Prostate gland (tissue), 2 donors: Measurements from ENCODE around the gene USP22. TPM values are rescaled to one million over a fixed set of nuclear protein-coding genes. Genes with fewer than 3 reads are reported as not detected.

Experiments used
- DNase-seq: peaks from one replicate; pipeline ENCODE4 v3.0.0-alpha.2; 2019; ENCODE audit warnings: low spot score
- H3K27ac ChIP-seq, 2 donors: fragments of 200-600 bp; sonication (generic); 2 replicates each; pipeline ENCODE4 v1.5.1; 2017 to 2019
- H3K27me3 ChIP-seq: fragments of 200-600 bp; sonication (generic); replicated peaks from 2 replicates; pipeline ENCODE4 v1.5.1; 2019; ENCODE audit not compliant: insufficient read depth
- H3K36me3 ChIP-seq, 2 donors: fragments of 200-600 bp; sonication (generic); 1 replicate in 1 of 2; 2 replicates in 1 of 2; pipeline versions ENCODE4 v1.5.1 to v1.8.1; 2017 to 2019
- H3K4me1 ChIP-seq: fragments of 200-600 bp; sonication (generic); replicated peaks from 2 replicates; pipeline ENCODE4 v1.5.1; 2019
- H3K4me3 ChIP-seq, 2 donors: fragments of 200-600 bp; sonication (generic); 2 replicates each; pipeline ENCODE4 v1.5.1; 2017 to 2019
- H3K9me3 ChIP-seq: fragments of 200-600 bp; sonication (generic); 2 replicates; pipeline ENCODE4 v1.5.1; 2017
- CTCF ChIP-seq, 4 experiments: fragments of 200-600 bp in 2 of 4; fragments of 450-650 bp in 2 of 4; sonication (generic) in 2 of 4; IDR thresholded peaks; 1 replicate in 3 of 4; 2 replicates in 1 of 4; pipeline ENCODE4 v1.5.1; 2016 to 2019; ENCODE audit warnings: antibody characterized with exemption in 4 of 4, mild to moderate bottlenecking in 2 of 4, moderate library complexity in 2 of 4
- POLR2A ChIP-seq: fragments of 450-650 bp; IDR thresholded peaks from one replicate; pipeline ENCODE4 v1.6.1; 2016; ENCODE audit warnings: antibody characterized with exemption, mild to moderate bottlenecking
- POLR2AphosphoS5 ChIP-seq: sonication (generic); formaldehyde crosslinking; IDR thresholded peaks from one replicate; pipeline ENCODE4 v1.6.1; 2017; ENCODE audit warnings: antibody characterized with exemption
- WGBS: methylation state at CpG from one replicate; pipeline ENCODE4 v1.1.5; 2018; 5-methylcytosine and 5-hydroxymethylcytosine counted together
- intact Hi-C: fragments of 100-400 bp; cut with DNase I; formaldehyde crosslinking; loops from one replicate; pipeline ENCODE4 v1.14.2; 2022
- total RNA-seq, 2 donors: library from RNA; depleted of rRNA; stranded (reverse); fragments of >200 nt; gene quantifications; one replicate each; pipeline ENCODE4 v1.1.0, GENCODE V29; 2016

Gene USP22
- total RNA-seq, 2 donors from 2014 or later: 133 to 242 TPM

- H3K27ac ChIP-seq: peak overlapping the region in 1 of 2 donors; percentile 74
- intact Hi-C loops: no loop called here
- no peak for TF ChIP-seq POLR2A
- TF ChIP-seq POLR2AphosphoS5: no peak
- TF ChIP-seq CTCF (IDR thresholded peaks at IDR 0.05): no peak
- peaks cover 19% of the 10 kb centered on the region for H3K4me1 ChIP-seq
- DNase-seq: no peak
- H3K4me3 ChIP-seq: no peak overlapping the region
- H3K9me3 ChIP-seq: no peaks in the 10 kb centered on the region
- 85% methylated on average over 21 of the region's 22 CpGs for WGBS
- H3K36me3 ChIP-seq: peaks cover 0 to 2% of the 10 kb centered on the region in 2 donors
- no peaks in the 10 kb centered on the region for H3K27me3 ChIP-seq
Observed at GRCh38 chr17:20997711-20998570, 44.9 kb downstream of the USP22 start.

- no peaks in the 10 kb centered on the region for H3K36me3 ChIP-seq
- H3K27ac ChIP-seq: no peak overlapping the region
- no peak for DNase-seq
- intact Hi-C loops: no loop called here
- H3K9me3 ChIP-seq: no peaks in the 10 kb centered on the region
- no peak overlapping the region for H3K4me3 ChIP-seq
- H3K4me1 ChIP-seq: peaks cover 19% of the 10 kb centered on the region
- 77% methylated on average over 12 of the region's 12 CpGs for WGBS
- no peaks in the 10 kb centered on the region for H3K27me3 ChIP-seq
- no peak for TF ChIP-seq CTCF (IDR thresholded peaks at IDR 0.05)
- TF ChIP-seq POLR2A: no peak
- TF ChIP-seq POLR2AphosphoS5: no peak
Observed at GRCh38 chr17:20996724-20997615, 45.8 kb downstream of the USP22 start.

GRCh38 chr17:20995873-20996723 lies 46.7 kb downstream of the USP22 start:
- intact Hi-C loops: no loop called here
- 81% methylated on average over 12 of the region's 12 CpGs for WGBS
- no peaks in the 10 kb centered on the region for H3K27me3 ChIP-seq
- no peak overlapping the region for H3K27ac ChIP-seq
- DNase-seq: no peak
- no peaks in the 10 kb centered on the region for H3K36me3 ChIP-seq
- no peaks in the 10 kb centered on the region for H3K9me3 ChIP-seq
- no peak overlapping the region for H3K4me3 ChIP-seq
- peaks cover 19% of the 10 kb centered on the region for H3K4me1 ChIP-seq
- TF ChIP-seq POLR2AphosphoS5 (no peak), POLR2A (no peak), CTCF (IDR thresholded peaks at IDR 0.05) (no peak)

- DNase-seq: no peak
- H3K27ac ChIP-seq: no peak overlapping the region
- no peaks in the 10 kb centered on the region for H3K27me3 ChIP-seq
- H3K36me3 ChIP-seq: no peaks in the 10 kb centered on the region
- no peaks in the 10 kb centered on the region for H3K9me3 ChIP-seq
- 85% methylated on average over 14 of the region's 15 CpGs for WGBS
- no peak for TF ChIP-seq POLR2AphosphoS5
- intact Hi-C loops: no loop called here
- H3K4me3 ChIP-seq: no peak overlapping the region
- H3K4me1 ChIP-seq: peaks cover 19% of the 10 kb centered on the region
Observed at GRCh38 chr17:20995164-20995872, 47.5 kb downstream of the USP22 start.
